GM19035 (cell line): Measurements from ENCODE around the gene RAB20.
"Not testable (repeated sequence)": the region's sequence is repeated elsewhere in the genome, so short reads cannot be mapped to it uniquely, and the experiment has no call there.

Source experiments
- ATAC-seq: cut with Tn5 transposase; IDR thresholded peaks from one replicate; pipeline ENCODE4 v1.9.1; 2021; ENCODE audit not compliant: unreplicated experiment

The RAB20 gene

DNA sequence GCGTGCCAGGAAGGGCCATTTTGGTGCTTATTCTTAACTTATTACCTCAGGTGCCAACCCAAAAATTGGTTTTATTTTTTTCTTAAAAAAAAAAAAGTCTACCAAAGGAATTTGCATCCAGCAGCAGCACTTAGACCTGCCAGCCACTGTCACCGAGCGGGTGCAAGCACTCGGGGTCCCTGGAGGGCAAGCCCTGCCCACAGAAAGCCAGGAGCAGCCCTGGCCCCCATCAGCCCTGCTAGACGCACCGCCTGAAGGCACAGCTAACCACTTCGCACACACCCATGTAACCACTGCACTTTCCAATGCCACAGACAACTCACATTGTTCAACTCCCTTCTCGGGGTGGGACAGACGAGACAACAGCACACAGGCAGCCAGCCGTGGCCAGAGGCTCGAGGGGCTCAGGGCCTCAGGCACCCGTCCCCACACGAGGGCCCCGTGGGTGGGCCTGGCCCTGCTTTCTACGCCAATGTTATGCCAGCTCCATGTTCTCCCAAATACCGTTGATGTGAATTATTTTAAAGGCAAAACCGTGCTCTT lies 49.3 kb downstream of the RAB20 start:
- no peak for ATAC-seq

- no peak for ATAC-seq
These were observed 49.9 kb downstream of the RAB20 start for GRCh38 chr13:110511509-110512181.

DNA sequence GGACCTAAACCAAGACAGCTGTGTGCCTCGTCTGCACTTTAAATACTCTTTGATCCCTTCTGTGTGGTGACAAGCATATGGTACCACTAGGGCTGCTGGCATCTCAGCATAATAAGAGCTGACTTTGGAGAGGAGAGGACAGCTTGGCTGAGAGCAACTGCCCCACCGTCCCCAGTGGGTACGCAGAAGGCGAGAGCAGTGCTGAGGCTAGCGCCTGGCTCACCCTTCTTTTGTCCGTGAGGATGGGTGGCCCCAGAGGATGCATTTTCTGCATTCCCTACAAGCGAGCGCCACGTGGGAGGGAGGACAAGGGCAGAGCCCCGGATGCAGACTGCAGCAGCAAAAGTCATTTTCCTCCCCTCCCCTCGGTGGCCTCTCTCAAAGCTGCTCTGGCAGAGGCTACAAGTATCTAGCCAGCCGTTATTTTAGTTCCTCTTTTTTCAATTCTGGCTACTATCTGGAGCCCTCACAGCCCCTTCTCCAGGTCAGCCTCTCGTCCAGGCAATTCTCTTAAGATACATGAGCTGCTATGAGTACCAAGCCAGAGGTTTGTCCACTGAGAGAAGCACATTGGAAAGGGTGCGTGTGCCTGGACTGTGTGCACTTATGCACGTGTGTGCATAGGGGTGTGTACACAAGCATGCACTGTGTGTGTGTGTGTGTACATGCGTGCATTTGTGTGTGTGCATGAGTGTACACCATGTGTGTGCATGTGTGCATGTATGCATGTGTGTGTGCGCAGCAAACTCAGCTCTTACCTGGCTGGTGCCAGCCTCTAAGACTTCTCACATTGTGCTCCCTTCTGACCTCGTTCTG lies 51.3 kb downstream of the RAB20 start:
- no peak for ATAC-seq

- ATAC-seq: no peak
These were observed 52.0 kb downstream of the RAB20 start for GRCh38 chr13:110509478-110509926.

DNA sequence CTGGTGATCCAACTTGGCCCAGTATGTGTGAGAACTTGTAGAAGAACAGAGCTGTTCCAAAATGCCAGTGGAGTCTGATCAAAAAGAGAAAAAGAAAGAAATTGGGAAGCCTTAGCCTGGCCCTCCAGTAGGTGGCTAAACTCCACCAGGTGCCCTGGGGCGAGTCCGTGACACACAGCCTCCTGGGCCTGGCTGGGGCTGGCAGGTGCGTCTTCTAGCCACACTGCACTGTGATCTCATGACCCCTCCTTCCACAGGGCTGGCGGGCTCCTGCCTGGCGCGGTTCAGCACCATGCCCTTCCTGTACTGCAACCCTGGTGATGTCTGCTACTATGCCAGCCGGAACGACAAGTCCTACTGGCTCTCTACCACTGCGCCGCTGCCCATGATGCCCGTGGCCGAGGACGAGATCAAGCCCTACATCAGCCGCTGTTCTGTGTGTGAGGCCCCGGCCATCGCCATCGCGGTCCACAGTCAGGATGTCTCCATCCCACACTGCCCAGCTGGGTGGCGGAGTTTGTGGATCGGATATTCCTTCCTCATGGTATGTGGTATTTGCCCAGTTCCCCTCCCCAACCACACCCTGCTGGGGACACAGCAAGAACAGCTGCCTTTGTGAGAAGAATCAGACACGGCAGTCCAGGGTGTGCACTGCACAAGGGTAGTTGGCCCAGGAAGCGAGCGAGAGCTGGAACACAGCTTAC lies 53.7 kb downstream of the RAB20 start:
- no peak for ATAC-seq

DNA sequence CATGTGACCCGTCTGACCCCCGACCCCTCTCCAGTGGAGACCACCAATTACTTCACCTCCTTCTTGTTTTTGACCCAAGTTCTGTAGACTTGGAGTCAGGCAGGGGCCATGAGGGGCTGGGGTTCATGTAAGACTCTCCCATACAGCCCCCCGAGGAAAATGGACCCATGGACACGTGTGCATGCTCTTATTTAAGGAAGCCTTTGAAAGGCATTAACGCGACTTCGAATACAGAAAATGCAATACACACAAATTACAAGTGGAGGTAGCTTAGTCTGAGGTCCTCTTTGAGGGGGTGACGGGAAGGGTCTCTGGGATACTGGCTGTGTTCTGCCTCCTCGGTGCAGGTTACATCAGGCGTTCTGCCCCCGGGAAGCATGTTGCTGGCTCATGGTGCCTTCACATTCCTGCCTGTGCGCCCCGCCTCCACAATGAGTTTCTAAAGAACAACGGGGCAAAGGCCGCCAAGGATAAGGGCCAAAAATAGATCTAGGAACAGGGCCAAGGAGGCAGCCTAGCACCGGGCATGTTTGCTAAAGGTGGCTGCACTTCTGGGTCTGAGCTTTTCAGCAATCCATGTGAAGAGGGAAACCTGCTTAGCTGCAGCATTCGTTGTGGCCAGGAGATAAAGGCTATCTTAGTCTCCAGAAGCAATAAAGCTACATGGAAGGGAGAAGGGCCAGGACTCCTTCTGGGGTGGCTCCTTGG lies 54.5 kb downstream of the RAB20 start:
- no peak for ATAC-seq

GRCh38 chr13:110506396-110506795 lies 55.1 kb downstream of the RAB20 start:
- ATAC-seq: no peak

- ATAC-seq: no peak
These were observed 55.9 kb downstream of the RAB20 start for GRCh38 chr13:110505594-110505993.

DNA sequence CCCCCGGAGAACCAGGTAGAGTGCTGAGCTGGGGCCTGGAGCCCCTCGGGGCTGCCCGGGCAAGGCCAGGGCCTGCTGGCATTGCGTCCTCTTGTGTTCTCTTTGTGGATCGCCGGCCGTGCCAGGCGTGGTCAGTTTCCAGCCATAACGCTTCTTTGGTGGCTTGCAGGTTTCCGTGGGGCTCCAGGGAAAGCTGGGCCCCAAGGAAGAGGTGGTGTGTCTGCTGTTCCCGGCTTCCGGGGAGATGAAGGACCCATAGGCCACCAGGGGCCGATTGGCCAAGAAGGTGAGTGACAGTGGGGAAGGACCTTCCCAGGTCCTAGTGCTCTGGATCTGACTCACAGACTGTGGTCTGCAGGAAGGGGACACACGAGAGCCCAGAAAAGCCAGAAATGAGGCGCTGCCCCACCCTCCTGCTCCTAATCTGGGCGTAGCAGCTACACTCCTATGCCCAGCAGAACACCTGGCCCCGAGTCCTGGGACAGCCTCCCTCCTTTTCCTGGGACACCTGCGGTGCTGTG lies 57.5 kb downstream of the RAB20 start:
- no peak for ATAC-seq

DNA sequence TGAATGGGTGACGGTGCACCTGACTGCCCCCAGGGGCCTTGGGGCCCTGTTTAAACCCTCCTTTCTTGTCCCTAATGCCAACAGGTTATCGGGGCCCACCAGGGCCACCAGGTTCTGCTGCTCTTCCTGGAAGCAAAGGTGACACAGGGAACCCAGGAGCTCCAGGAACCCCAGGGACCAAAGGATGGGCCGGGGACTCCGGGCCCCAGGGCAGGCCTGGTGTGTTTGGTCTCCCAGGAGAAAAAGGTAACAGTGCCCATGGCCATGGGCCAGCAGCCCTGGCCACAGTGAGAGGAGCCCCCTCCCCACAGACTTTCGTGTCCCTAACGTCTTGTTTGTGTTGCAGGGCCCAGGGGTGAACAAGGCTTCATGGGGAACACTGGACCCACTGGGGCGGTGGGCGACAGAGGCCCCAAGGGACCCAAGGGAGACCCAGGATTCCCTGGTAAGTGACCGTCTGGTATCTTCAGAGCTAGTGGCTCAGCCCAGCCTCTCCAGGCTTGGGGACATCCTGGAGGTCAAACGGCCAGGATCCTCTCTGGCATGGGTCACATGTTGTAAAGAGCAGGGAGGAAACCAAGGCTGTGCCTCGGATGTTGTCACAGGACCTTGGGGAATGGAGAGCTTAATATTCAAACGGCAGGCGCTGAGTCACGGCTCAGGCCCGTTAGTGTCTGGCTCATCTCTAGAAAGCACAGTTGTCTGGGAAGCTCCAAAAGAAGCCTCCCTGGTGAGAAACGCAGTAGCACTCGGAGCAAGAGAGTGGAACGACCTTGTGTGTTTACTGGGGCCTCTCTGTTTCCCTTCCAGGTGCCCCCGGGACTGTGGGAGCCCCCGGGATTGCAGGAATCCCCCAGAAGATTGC lies 58.3 kb downstream of the RAB20 start:
- no peak for ATAC-seq

- no peak for ATAC-seq
These were observed 60.3 kb downstream of the RAB20 start for GRCh38 chr13:110501188-110501587.

GRCh38 chr13:110500341-110500740 lies 61.2 kb downstream of the RAB20 start:
- ATAC-seq: no peak

GRCh38 chr13:110499621-110500281 lies 61.8 kb downstream of the RAB20 start:
- ATAC-seq: no peak

DNA sequence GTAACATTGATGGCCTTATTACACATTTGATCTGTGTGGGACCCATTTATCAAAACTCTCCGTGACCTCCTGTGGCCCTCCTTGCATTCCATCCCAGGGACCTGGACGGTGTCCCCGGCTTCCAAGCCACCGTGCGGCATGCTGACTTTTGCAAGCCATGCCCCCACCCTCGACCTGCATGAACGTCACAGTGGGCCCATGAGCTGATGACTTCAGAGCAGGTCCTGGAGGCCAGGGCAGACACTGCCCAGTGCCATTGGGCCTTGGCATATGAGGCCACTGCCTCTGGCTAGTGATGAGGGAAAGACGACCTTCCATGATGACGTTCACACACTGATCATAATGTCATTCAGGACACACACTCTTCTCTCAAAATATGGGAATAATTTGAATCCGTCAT lies 62.8 kb downstream of the RAB20 start:
- no peak for ATAC-seq

DNA sequence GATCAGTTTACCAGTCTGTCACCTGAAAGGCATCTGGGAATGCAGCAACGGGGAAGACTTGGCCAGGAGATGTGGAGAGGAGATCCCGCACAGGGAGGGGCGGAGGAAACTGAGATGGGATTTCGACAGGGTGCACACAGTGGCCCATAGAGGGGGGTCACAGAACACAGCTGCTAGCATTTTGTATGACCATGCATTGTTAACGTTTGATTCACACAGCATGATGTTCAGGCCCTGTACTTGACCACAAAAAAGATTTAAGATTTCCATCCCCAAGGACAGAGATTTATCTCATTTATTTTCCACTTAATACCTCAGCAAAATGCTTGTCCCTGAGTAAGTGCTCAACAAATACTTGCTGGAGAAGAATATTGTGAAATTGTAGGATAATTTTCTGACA lies 63.2 kb downstream of the RAB20 start:
- no peak for ATAC-seq

DNA sequence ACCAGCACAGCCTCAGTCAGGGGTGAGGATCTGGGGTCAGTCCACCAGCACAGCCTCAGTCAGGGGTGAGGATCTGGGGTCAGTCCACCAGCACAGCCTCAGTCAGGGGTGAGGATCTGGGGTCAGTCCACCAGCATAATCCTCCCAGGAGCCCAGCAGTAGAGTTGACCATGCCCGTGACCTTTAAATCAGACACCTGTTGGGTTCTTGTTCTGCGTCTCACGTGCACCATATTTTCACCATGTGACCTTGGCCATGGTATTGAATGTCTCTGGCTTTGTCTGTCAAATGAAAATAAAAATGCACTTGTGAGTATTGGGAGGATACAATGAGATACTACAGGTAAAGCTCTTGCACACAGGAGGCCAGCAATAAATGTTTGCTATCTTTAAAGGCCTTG lies 63.6 kb downstream of the RAB20 start:
- ATAC-seq: not testable (repeated sequence)

DNA sequence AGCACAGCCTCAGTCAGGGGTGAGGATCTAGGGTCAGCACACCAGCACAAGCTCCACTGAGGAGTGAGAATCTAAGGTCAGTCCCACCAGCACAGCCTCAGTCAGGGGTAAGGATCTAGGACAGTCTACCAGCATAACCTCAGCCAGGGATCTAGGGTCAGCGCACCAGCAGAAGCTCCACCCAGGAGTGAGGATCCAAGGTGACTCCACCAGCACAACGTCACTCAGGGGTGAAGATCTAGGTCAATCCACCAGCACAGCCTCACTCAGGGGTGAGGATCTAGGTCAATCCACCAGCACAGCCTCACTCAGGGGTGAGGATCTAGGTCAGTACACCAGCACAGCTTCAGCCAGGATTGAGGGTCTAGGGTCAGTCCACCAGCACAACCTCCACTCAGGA lies 64.5 kb downstream of the RAB20 start:
- ATAC-seq: no peak

GRCh38 chr13:110496281-110496680 lies 65.2 kb downstream of the RAB20 start:
- no peak for ATAC-seq

- ATAC-seq: no peak
These were observed 65.6 kb downstream of the RAB20 start for GRCh38 chr13:110495881-110496280.
